Measurements from ENCODE around the gene FASTKD3.

Gene FASTKD3

DNA sequence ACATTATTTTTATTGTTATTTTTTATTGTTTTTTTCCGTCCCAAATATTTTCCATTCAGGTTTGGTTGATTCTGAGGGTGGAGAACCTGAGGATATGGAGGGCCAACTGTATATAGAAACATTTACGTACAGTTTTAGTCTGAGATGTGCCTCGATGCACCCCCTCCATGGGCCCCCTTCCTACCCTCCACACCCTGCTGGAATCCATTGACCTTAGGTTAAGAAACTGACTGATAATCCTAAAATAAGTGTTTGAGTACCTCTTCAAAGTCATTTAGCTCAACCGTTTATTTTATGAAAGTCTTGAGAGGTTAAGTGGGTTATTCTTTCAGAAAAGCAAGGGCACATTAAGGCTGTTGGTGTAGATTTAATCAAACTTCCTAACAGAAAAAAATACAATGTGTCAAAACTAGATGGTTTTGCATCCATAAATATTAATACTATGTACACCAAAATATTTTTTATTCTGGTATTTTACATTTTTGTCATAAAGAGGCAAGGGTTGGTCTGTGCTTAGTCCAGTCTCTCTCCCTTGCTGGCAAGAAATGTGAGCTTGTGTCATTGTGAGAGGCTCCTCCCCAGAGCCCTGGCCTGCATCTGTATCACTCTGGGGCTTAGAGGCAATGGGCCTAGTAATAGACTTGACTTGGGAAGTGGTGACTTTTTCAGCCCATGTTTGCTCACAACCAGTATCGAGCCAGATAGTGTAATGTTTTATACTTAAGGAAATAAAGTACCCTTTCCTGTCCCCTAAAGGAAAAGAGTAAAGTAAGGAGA, 15.8 kb upstream of the FASTKD3 start:
- H3K9ac ChIP-seq (ENCODE audit: low read length) = no peak overlapping the region
- no peak overlapping the region for H2BK5ac ChIP-seq (ENCODE audit: low read length)
- no peak overlapping the region for H3K4ac ChIP-seq (ENCODE audit: low read depth, low read length)
- no peak overlapping the region for H2BK120ac ChIP-seq (ENCODE audit: low read depth, low read length)
- no peak for DNase-seq
- H2BK15ac ChIP-seq (replicated peaks; ENCODE audit: low read depth) = no peak overlapping the region
- no peak overlapping the region for H3K18ac ChIP-seq (ENCODE audit: low read length)
- H3K27ac ChIP-seq (ENCODE audit: low read depth, low read length) = no peak overlapping the region
- H3K4me3 ChIP-seq (ENCODE audit: low read length) = no peak overlapping the region
- H3K56ac ChIP-seq (ENCODE audit: low read length) = no peak overlapping the region
- no peak overlapping the region for H3K4me2 ChIP-seq (ENCODE audit: low read length)
- H3K79me1 ChIP-seq (ENCODE audit: low read length) = peaks cover 7% of the 10 kb centered on the region
- no peaks in the 10 kb centered on the region for H3K27me3 ChIP-seq (ENCODE audit: insufficient read depth, low read length, poor library complexity)
- no CpG with 5 or more reads among the region's 5 CpGs for WGBS (ENCODE audit: extremely low coverage, insufficient coverage, low lambda C conversion rate)
- H3K79me2 ChIP-seq (ENCODE audit: control insufficient read depth, insufficient read depth, low read length) = no peaks in the 10 kb centered on the region
- H3K36me3 ChIP-seq (ENCODE audit: control insufficient read depth, insufficient read depth, low read length) = peaks cover 5% of the 10 kb centered on the region
- no peak overlapping the region for H3K23ac ChIP-seq (ENCODE audit: low read length)
- no peaks in the 10 kb centered on the region for H3K4me1 ChIP-seq (ENCODE audit: control insufficient read depth, low read depth, low read length)
- no peak overlapping the region for H4K5ac ChIP-seq (ENCODE audit: low read length)
- H4K8ac ChIP-seq (ENCODE audit: low read depth, low read length) = no peak overlapping the region
- H2AK5ac ChIP-seq (ENCODE audit: low read length) = no peak overlapping the region

DNA sequence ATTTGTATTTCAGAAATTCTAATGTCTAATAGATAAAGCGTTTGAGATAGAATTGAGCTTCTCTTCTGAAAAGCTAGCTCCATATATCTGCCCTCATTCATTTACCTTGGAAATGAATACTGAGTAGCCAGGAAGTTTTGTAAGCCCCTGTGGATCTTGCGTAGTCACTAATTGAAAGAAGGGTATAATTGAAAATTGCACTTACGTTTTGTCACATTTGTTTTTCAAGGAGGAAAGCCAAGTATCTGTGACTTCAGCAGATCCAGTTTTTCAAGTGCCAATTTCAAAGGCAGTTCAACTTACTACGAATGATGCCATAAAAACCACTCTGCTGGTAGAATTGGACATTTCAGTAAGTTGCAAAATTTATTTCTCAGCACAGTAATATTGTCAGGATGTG, 14.1 kb upstream of the FASTKD3 start:
- Histone ChIP-seq H3K4me1 (ENCODE audit: control insufficient read depth, low read depth, low read length) (no peaks in the 10 kb centered on the region), H3K4me3 (ENCODE audit: low read length) (no peak overlapping the region), H2AK5ac (ENCODE audit: low read length) (no peak overlapping the region), H3K4me2 (ENCODE audit: low read length) (no peak overlapping the region), H4K8ac (ENCODE audit: low read depth, low read length) (no peak overlapping the region), H3K27me3 (ENCODE audit: insufficient read depth, low read length, poor library complexity) (no peaks in the 10 kb centered on the region), H3K9ac (ENCODE audit: low read length) (no peak overlapping the region), H2BK15ac (replicated peaks; ENCODE audit: low read depth) (no peak overlapping the region), H3K4ac (ENCODE audit: low read depth, low read length) (no peak overlapping the region), H3K27ac (ENCODE audit: low read depth, low read length) (no peak overlapping the region), H3K36me3 (ENCODE audit: control insufficient read depth, insufficient read depth, low read length) (peaks cover 6% of the 10 kb centered on the region), H3K56ac (ENCODE audit: low read length) (no peak overlapping the region), H3K79me1 (ENCODE audit: low read length) (peaks cover 8% of the 10 kb centered on the region), H3K23ac (ENCODE audit: low read length) (no peak overlapping the region), H2BK120ac (ENCODE audit: low read depth, low read length) (no peak overlapping the region), H2BK5ac (ENCODE audit: low read length) (no peak overlapping the region), H3K79me2 (ENCODE audit: control insufficient read depth, insufficient read depth, low read length) (no peaks in the 10 kb centered on the region), H3K18ac (ENCODE audit: low read length) (no peak overlapping the region), H4K5ac (ENCODE audit: low read length) (no peak overlapping the region)
- no CpG with 5 or more reads among the region's 4 CpGs for WGBS (ENCODE audit: extremely low coverage, insufficient coverage, low lambda C conversion rate)
- DNase-seq = no peak

DNA sequence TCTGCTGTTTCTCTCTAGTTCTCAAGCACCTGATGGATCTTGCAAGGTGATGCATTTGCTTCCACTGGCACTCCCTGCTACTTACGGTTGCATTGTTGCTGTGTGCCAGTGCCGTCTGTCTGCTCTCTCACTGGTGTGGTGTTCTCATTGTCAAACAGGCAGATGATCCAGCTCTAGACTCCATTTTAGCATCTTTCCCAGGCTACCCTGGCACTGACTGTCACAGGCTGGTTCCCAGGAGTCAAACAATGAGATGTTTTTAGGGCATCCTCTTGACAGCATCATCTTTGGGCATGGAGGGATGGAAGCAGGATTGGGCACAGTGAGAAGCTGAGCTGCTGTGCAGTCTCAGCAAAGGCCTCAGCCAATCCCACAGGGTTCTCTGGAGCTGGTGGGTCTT, 13.0 kb upstream of the FASTKD3 start:
- H3K9ac ChIP-seq (ENCODE audit: low read length) = no peak overlapping the region
- H3K27me3 ChIP-seq (ENCODE audit: insufficient read depth, low read length, poor library complexity) = no peaks in the 10 kb centered on the region
- H3K4ac ChIP-seq (ENCODE audit: low read depth, low read length) = no peak overlapping the region
- H3K56ac ChIP-seq (ENCODE audit: low read length) = no peak overlapping the region
- DNase-seq = no peak
- H3K27ac ChIP-seq (ENCODE audit: low read depth, low read length) = no peak overlapping the region
- peaks cover 8% of the 10 kb centered on the region for H3K36me3 ChIP-seq (ENCODE audit: control insufficient read depth, insufficient read depth, low read length)
- H3K18ac ChIP-seq (ENCODE audit: low read length) = no peak overlapping the region
- H2BK120ac ChIP-seq (ENCODE audit: low read depth, low read length) = no peak overlapping the region
- H3K23ac ChIP-seq (ENCODE audit: low read length) = no peak overlapping the region
- no peaks in the 10 kb centered on the region for H3K79me2 ChIP-seq (ENCODE audit: control insufficient read depth, insufficient read depth, low read length)
- no peak overlapping the region for H2BK5ac ChIP-seq (ENCODE audit: low read length)
- H4K8ac ChIP-seq (ENCODE audit: low read depth, low read length) = no peak overlapping the region
- no peak overlapping the region for H3K4me3 ChIP-seq (ENCODE audit: low read length)
- peaks cover 8% of the 10 kb centered on the region for H3K79me1 ChIP-seq (ENCODE audit: low read length)
- no peak overlapping the region for H4K5ac ChIP-seq (ENCODE audit: low read length)
- H3K4me1 ChIP-seq (ENCODE audit: control insufficient read depth, low read depth, low read length) = no peaks in the 10 kb centered on the region
- H3K4me2 ChIP-seq (ENCODE audit: low read length) = no peak overlapping the region
- WGBS (ENCODE audit: extremely low coverage, insufficient coverage, low lambda C conversion rate) = no CpG with 5 or more reads among the region's 2 CpGs
- no peak overlapping the region for H2BK15ac ChIP-seq (replicated peaks; ENCODE audit: low read depth)
- H2AK5ac ChIP-seq (ENCODE audit: low read length) = no peak overlapping the region

DNA sequence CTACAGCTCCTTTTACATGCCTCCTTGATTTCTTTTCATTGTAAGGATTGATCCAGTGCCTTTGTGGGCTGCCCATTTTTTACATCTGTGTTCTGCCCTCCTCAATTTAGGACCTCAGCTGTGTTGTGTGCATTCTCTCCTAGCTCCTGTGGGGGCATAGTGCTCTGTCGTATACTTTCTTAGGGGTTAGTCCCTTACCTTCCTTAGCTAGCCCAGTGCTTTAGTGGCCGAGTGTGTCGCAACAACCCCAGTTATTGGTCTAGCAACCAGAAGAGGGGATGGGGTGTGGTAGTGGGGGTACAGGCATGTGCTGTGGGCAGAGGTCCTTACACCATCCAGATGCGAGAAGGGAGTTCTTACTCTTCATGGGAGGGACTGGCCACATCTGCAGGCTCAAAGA, 12.3 kb upstream of the FASTKD3 start:
- H3K23ac ChIP-seq (ENCODE audit: low read length) = no peak overlapping the region
- H3K18ac ChIP-seq (ENCODE audit: low read length) = no peak overlapping the region
- H3K4ac ChIP-seq (ENCODE audit: low read depth, low read length) = no peak overlapping the region
- DNase-seq = peak; percentile 32
- peaks cover 8% of the 10 kb centered on the region for H3K36me3 ChIP-seq (ENCODE audit: control insufficient read depth, insufficient read depth, low read length)
- H2BK5ac ChIP-seq (ENCODE audit: low read length) = no peak overlapping the region
- no peak overlapping the region for H4K8ac ChIP-seq (ENCODE audit: low read depth, low read length)
- no peak overlapping the region for H4K5ac ChIP-seq (ENCODE audit: low read length)
- no peak overlapping the region for H3K4me2 ChIP-seq (ENCODE audit: low read length)
- H2AK5ac ChIP-seq (ENCODE audit: low read length) = no peak overlapping the region
- H2BK120ac ChIP-seq (ENCODE audit: low read depth, low read length) = no peak overlapping the region
- no peak overlapping the region for H2BK15ac ChIP-seq (replicated peaks; ENCODE audit: low read depth)
- no peak overlapping the region for H3K9ac ChIP-seq (ENCODE audit: low read length)
- no peaks in the 10 kb centered on the region for H3K27me3 ChIP-seq (ENCODE audit: insufficient read depth, low read length, poor library complexity)
- H3K27ac ChIP-seq (ENCODE audit: low read depth, low read length) = no peak overlapping the region
- H3K79me1 ChIP-seq (ENCODE audit: low read length) = peaks cover 10% of the 10 kb centered on the region
- no peak overlapping the region for H3K56ac ChIP-seq (ENCODE audit: low read length)
- no peaks in the 10 kb centered on the region for H3K79me2 ChIP-seq (ENCODE audit: control insufficient read depth, insufficient read depth, low read length)
- H3K4me1 ChIP-seq (ENCODE audit: control insufficient read depth, low read depth, low read length) = no peaks in the 10 kb centered on the region
- no peak overlapping the region for H3K4me3 ChIP-seq (ENCODE audit: low read length)
- no CpG with 5 or more reads among the region's 4 CpGs for WGBS (ENCODE audit: extremely low coverage, insufficient coverage, low lambda C conversion rate)

DNA sequence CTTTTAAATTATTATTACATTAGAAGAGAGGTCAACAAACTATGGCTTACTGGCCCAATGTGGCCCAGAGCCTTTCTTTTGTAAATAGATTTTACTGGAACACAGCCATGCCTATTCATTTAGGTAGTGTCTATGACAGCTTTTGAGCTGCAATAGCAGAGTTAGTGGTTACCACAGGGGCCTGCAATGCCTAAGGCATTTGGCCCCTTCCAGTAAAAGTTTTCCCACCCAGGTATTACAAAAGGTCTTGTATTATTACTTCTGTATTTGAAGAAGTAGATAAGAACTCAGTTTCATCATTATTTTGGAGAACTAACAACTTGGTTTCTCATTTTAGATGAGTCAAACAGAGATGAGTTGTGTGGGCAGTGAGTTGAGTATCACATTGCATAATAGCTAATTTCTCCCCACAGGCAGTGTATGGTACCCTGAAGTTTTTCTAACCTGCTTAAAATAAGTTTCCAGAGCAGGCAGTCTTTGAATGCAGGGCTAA, 9.6 kb upstream of the FASTKD3 start:
- Histone ChIP-seq H3K36me3 (ENCODE audit: control insufficient read depth, insufficient read depth, low read length) (peaks cover 8% of the 10 kb centered on the region), H2AK5ac (ENCODE audit: low read length) (no peak overlapping the region), H3K27me3 (ENCODE audit: insufficient read depth, low read length, poor library complexity) (no peaks in the 10 kb centered on the region), H3K4me3 (ENCODE audit: low read length) (no peak overlapping the region), H3K23ac (ENCODE audit: low read length) (no peak overlapping the region), H2BK120ac (ENCODE audit: low read depth, low read length) (no peak overlapping the region), H3K4me2 (ENCODE audit: low read length) (no peak overlapping the region), H3K79me1 (ENCODE audit: low read length) (peaks cover 14% of the 10 kb centered on the region), H3K79me2 (ENCODE audit: control insufficient read depth, insufficient read depth, low read length) (peaks cover 6% of the 10 kb centered on the region), H2BK15ac (replicated peaks; ENCODE audit: low read depth) (no peak overlapping the region), H3K4me1 (ENCODE audit: control insufficient read depth, low read depth, low read length) (no peaks in the 10 kb centered on the region), H3K9ac (ENCODE audit: low read length) (no peak overlapping the region), H3K56ac (ENCODE audit: low read length) (no peak overlapping the region), H3K4ac (ENCODE audit: low read depth, low read length) (no peak overlapping the region), H2BK5ac (ENCODE audit: low read length) (no peak overlapping the region), H3K18ac (ENCODE audit: low read length) (no peak overlapping the region), H4K8ac (ENCODE audit: low read depth, low read length) (no peak overlapping the region), H3K27ac (ENCODE audit: low read depth, low read length) (no peak overlapping the region), H4K5ac (ENCODE audit: low read length) (no peak overlapping the region)
- no peak for DNase-seq

DNA sequence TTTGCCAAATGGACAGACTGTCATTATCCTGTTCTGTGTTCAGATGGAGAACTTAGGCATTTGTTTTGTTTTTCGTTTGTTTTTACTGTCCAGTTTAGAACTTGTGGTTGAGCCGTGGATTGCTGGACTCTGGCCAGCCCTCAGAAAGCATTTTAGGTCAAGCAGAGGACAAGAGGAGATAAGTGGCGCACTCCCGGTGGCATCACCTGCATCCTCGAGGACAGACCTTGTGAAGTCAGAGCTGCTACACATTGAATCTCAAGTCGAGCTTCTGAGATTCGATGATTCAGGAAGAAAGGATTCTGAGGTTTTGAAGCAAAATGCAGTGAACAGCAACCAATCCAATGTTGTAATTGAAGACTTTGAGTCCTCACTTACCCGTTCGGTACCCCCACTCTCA, 9.0 kb upstream of the FASTKD3 start:
- Histone ChIP-seq H4K5ac (ENCODE audit: low read length) (no peak overlapping the region), H3K56ac (ENCODE audit: low read length) (no peak overlapping the region), H2AK5ac (ENCODE audit: low read length) (no peak overlapping the region), H3K4ac (ENCODE audit: low read depth, low read length) (no peak overlapping the region), H3K79me1 (ENCODE audit: low read length) (peaks cover 17% of the 10 kb centered on the region), H4K8ac (ENCODE audit: low read depth, low read length) (no peak overlapping the region), H3K27me3 (ENCODE audit: insufficient read depth, low read length, poor library complexity) (no peaks in the 10 kb centered on the region), H3K4me2 (ENCODE audit: low read length) (no peak overlapping the region), H3K4me1 (ENCODE audit: control insufficient read depth, low read depth, low read length) (no peaks in the 10 kb centered on the region), H2BK120ac (ENCODE audit: low read depth, low read length) (no peak overlapping the region), H3K27ac (ENCODE audit: low read depth, low read length) (no peak overlapping the region), H3K23ac (ENCODE audit: low read length) (no peak overlapping the region), H3K79me2 (ENCODE audit: control insufficient read depth, insufficient read depth, low read length) (peaks cover 11% of the 10 kb centered on the region), H3K9ac (ENCODE audit: low read length) (no peak overlapping the region), H2BK5ac (ENCODE audit: low read length) (no peak overlapping the region), H3K36me3 (ENCODE audit: control insufficient read depth, insufficient read depth, low read length) (peaks cover 8% of the 10 kb centered on the region), H2BK15ac (replicated peaks; ENCODE audit: low read depth) (no peak overlapping the region), H3K4me3 (ENCODE audit: low read length) (no peak overlapping the region), H3K18ac (ENCODE audit: low read length) (no peak overlapping the region)
- no peak for DNase-seq
- WGBS (ENCODE audit: extremely low coverage, insufficient coverage, low lambda C conversion rate) = no CpG with 5 or more reads among the region's 9 CpGs

Data from mesendoderm (in vitro differentiated cells).